GM21786 (cell line): Measurements from ENCODE around the gene KCNAB3.
A peak's percentile ranks its signal among the peaks of the same experiment; 100 is the strongest.
"Not testable (repeated sequence)": the region's sequence is repeated elsewhere in the genome, so short reads cannot be mapped to it uniquely, and the experiment has no call there.

Source experiments
- ATAC-seq: cut with Tn5 transposase; IDR thresholded peaks from one replicate; pipeline ENCODE4 v1.9.1; 2021; ENCODE audit not compliant: unreplicated experiment

Gene KCNAB3

DNA sequence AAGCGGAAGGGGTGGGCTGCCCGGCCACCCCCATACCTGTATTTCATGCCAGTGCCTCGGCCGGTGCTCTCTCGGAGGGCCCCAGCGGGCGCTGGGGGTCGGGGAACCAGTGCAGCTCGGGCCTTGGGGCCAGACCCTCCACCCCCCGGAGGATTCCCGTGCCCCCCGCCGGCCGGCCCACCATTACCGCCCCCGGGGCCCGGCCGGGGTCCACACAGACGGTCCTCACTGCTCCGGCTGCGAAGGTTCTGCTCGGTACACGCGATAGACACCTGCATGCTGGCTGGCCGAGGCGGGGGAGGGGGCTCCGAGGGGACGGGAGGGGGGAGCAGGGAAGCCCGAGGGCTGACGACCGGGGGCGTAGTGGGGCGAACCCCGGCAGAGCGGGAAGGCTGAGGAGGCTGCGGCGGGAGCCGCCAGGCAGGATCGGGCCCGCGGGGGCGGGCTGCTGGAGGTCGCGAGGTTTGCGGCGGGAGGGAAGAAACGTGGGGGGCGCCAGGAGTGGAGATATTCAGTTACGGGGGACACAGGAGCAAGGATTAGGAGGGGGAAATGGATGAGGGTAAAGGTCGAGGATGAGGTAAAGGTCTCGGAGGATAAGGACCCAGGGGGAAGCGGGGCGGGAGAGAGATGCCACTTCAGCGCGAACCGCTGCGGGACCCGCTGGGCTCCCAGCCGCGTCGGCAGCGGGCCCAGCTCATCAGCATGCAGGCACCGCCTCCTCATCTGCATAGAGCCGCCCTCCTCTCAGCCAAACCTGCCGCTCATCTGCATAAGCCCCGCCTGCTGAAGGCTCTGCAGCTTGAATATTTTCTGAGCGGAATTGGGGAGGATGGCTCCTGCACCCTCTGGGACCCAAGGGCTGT lies at the start of gene KCNAB3:
Gene KCNAB3 (minus strand): TSS at position 699 of the 866 bp plus-strand sequence. CDS start 421 bp downstream, at position 278.
- ATAC-seq: no peak

GRCh38 chr17:7977805-7978204 lies 48.1 kb upstream of the KCNAB3 start:
- no peak for ATAC-seq

- no peak for ATAC-seq
These were observed 47.4 kb upstream of the KCNAB3 start for GRCh38 chr17:7977039-7977438.

DNA sequence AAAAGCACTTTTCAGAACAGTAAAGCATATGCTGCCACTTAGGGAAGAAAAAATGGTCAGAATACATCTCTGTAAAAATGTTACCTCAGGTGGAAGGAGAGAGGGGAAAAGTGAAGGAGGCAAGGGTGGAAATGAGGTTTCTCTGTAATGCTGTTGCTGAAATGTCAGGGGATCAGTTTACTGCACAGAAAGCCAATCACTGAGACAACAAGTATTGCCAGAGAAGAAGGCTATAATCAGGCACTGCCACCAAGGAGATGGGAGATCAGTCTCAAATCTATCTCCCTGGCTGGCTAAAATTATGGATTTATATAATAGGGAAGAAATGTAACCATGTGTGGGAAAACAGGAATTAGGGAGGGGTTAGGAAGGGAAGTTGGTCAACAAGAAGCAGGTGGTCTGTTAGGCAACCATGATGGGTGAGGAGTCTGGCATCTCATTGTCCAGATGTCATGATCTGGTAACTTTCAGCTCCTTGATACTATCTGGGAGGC lies 45.0 kb upstream of the KCNAB3 start:
- no peak for ATAC-seq

- no peak for ATAC-seq
These were observed 42.6 kb upstream of the KCNAB3 start for GRCh38 chr17:7972131-7972785.

DNA sequence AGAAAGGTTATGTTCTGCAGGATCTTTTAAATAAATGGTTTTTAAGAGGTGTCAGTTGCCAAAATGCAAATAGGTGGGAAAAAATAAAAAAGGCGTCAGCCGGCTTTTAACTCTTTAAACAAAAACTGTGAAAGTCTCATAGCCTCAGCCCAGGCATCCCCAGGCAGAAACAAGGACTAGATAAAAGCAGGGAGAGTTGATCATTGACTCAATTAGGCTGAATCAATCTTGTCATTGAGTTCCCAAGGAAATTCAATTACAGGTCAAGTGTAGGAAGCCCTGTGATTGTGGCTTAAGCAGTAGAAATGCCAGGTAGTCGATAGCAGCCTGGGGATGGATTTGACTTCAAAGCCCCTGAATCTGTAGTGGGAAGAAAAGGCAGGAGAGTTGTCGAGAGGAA lies 42.0 kb upstream of the KCNAB3 start:
- no peak for ATAC-seq

DNA sequence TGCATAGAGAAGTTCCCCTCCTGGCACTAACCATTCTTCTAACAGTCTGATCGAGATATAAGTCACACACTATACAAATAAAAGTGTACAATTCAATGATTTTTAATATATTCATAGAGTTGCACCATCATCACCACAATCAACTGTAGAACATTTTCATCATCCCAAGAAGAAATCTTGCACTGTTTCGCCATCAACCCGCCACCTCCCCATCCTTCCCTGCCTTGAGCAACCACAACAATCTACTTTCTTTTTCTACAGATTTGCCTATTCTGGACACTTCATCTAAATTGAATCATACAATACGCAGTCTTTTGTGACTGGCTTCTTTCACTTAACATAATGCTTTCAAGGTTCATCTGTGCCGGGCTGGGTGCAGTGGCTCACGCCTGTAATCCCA lies 39.8 kb upstream of the KCNAB3 start:
- no peak for ATAC-seq

GRCh38 chr17:7967751-7968150 lies 38.1 kb upstream of the KCNAB3 start:
- no peak for ATAC-seq

DNA sequence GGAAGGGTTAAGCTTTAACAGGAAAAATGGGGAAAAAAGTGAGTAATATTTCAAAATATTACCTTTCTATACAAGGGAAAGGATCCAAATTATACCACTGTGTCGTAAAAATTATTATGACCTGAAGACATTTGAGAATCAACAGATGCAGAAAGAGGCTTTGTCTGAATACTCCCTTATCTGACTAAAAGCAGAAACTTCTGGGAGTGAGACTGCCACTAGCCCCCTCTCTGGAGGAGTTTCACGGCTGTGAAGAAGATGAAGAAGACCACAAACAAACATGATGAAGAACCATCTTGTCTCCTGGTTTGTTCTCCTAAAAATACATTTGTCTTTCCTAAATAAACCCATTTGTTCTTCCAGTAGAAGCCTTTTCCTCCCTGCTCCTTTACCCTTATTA lies 31.8 kb upstream of the KCNAB3 start:
- no peak for ATAC-seq

DNA sequence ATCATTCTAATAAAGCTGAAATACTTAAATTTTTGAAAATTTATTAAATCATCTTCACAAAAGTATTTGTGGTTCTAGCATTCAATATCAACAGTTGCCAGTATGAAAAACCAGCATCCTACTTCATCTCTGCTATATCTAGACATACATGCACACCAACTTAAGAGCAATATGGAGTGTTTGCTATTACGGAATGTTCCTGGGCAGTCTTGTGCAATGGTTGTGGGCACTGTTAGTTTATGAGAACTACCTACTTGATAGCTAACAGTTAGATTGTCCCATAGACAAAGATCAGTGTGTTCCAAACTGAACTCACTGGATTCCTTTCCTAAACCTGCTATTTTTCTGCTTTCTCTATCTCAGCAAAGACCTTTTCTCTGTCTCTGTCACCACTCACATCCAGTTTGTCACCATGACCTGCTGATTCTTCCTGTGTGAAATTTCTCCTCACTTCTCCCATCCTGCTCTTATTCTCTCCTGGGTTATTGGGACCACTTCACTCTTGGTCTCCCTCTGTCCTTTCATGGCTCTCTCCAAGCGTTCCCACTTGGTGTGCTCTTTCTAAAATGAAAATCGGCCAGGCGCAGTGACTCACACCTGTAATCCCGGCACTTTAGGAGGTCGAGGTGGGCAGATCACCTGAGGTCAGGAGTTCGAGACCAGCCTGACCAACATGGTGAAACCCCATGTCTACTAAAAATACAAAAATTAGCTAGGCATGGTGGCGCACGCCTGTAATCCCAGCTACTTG lies 30.0 kb upstream of the KCNAB3 start:
- ATAC-seq: no peak

- ATAC-seq: no peak
These were observed 26.7 kb upstream of the KCNAB3 start for GRCh38 chr17:7956228-7956965.

GRCh38 chr17:7955414-7956227 lies 26.0 kb upstream of the KCNAB3 start:
- no peak for ATAC-seq

- ATAC-seq: not testable (repeated sequence)
These were observed 23.6 kb upstream of the KCNAB3 start for GRCh38 chr17:7953266-7953665.

DNA sequence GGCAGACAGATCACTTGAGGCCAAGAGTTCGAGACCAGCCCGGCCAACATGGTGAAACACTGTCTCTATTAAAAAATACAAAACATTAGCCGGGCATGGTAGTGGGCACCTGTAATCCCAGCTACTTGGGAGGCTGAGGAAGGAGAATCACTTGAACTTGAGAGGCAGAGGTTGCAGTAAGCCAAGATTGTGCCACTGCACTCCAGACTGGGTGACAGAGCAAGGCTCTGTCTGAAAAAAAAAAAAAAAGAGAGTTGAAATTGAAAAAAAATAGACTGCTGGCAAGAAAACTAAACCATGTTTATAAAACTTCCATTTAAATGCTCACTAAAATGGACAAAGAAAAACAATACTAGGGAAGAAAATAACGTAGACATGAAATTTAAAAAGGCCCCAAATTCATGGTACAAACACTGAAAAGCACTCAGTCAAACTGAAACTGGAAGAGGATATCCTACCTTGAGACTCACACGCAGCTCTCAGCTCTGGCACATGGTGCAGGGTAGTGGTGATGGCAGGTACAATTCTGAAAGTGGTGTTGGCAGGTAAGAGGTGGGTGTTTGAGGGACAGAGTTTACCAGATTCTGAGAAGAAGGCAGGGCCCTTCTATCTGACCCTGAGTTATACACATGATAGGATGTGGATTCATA lies 21.6 kb upstream of the KCNAB3 start:
- ATAC-seq: peak; percentile 53

DNA sequence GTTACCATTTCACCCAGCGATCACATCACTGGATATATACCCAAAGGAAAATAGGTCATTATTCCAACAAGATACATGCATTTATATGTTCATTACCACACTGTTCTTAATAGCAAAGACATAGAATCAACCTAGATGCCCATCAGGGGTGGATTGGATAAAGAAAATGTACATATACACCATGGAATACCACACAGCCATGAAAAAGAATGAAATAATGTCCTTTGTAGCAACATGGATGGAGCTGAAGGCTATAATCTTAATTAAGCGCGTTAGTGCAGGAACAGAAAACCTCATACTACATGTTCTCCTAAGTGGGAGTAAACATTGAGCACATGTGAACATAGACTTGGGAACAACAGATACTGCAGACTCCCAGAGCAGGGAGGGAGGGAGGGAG lies 20.9 kb upstream of the KCNAB3 start:
- ATAC-seq: no peak

DNA sequence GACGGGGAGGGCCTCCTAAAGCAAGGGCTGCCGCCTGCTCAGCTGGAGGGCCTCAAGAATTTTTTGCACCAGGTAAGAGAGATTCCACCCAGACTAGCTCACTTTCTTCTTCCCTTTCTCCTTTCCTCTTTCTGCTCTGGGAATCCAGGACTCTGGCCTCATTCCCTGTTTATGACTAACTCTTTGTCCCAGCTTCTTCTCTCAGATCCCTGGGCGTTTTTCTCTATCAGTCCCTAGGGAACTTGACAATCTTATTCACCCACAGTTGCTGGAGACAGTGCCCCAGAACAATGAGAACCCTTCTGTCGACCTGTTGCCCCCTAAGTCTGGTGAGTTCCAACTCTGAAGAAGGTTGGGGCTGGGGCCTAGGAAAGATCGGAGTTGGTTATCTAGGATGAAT lies 18.0 kb upstream of the KCNAB3 start:
- no peak for ATAC-seq

- ATAC-seq: no peak
These were observed 16.8 kb upstream of the KCNAB3 start for GRCh38 chr17:7946441-7946840.

- no peak for ATAC-seq
These were observed 16.0 kb upstream of the KCNAB3 start for GRCh38 chr17:7945651-7946050.

- ATAC-seq: no peak
These were observed 14.7 kb upstream of the KCNAB3 start for GRCh38 chr17:7944326-7944725.
